PC-9 (cell line): ENCODE measurements around the gene ATP5F1B.

Source experiments
- EZH2 ChIP-seq: fragments of 200-600 bp; sonication (generic); IDR thresholded peaks from 2 replicates; pipeline ENCODE4 v1.8.0; 2017; ENCODE audit warnings: antibody characterized with exemption, low read depth
- TF ChIP-seq, protein P1 (sequence below): fragments of 200-600 bp; sonication (generic); conservative IDR thresholded peaks from 2 replicates; pipeline ENCODE4 v1.6.1; 2017; ENCODE audit warnings: mixed run types, antibody characterized with exemption, mild to moderate bottlenecking, moderate library complexity

DNA sequence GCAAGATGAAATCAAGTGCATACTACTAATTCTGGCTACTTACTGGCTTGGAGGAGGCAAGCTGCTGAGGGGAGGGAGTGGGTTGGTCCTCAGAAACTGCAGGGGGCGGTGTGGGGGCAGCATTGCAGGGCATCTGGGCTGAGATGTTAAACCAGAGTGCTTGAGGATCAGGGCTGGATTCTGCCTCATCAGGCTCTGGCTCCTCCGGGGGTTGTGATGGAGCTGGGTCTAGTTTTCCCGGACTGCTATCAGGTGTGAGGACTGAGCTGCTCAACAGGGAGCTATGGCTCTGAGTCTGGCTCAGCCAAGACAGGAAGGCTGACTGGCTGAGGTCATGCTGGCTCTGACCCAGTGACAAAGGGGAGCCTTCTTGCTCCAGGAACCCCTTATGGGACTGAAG lies 44.3 kb downstream of the ATP5F1B start:
- TF ChIP-seq EZH2, result no peak
- TF ChIP-seq, protein P1, sequence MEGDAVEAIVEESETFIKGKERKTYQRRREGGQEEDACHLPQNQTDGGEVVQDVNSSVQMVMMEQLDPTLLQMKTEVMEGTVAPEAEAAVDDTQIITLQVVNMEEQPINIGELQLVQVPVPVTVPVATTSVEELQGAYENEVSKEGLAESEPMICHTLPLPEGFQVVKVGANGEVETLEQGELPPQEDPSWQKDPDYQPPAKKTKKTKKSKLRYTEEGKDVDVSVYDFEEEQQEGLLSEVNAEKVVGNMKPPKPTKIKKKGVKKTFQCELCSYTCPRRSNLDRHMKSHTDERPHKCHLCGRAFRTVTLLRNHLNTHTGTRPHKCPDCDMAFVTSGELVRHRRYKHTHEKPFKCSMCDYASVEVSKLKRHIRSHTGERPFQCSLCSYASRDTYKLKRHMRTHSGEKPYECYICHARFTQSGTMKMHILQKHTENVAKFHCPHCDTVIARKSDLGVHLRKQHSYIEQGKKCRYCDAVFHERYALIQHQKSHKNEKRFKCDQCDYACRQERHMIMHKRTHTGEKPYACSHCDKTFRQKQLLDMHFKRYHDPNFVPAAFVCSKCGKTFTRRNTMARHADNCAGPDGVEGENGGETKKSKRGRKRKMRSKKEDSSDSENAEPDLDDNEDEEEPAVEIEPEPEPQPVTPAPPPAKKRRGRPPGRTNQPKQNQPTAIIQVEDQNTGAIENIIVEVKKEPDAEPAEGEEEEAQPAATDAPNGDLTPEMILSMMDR, result 0 out of 2 replicates have a peak, but pooled peaks have one; percentile 26
